Motor neuron (in vitro differentiated cells): ENCODE results near the gene PDLIM3. TPM values are rescaled to one million over a fixed set of nuclear protein-coding genes. Genes with fewer than 3 reads are reported as not detected.
"Not testable (repeated sequence)": the region's sequence is repeated elsewhere in the genome, so short reads cannot be mapped to it uniquely, and the experiment has no call there.

ENCODE experiments used
- ATAC-seq, 8 experiments: fragments of 200-7000 bp; cut with Tn5 transposase; replicated peaks in 6 of 8; 2 replicates each; pipeline ENCODE4 v1.8.0; 2021; ENCODE audit warnings: mild to moderate bottlenecking in 8 of 8, moderate library complexity in 8 of 8
- H3K27ac ChIP-seq, 2 donors: fragments of 250-450 bp; sonication (Bioruptor Pico); 2 replicates each; pipeline ENCODE4 v1.9.0; 2021; ENCODE audit warnings: antibody characterized with exemption in 2 of 2, mild to moderate bottlenecking in 2 of 2, moderate library complexity in 1 of 2
- H3K4me1 ChIP-seq, 2 donors: fragments of 250-450 bp; sonication (Bioruptor Pico); replicated peaks in 1 of 2; 2 replicates each; pipeline ENCODE4 v1.6.1; 2021; ENCODE audit warnings: antibody characterized with exemption in 2 of 2, mild to moderate bottlenecking in 2 of 2, moderate library complexity in 1 of 2
- H3K4me3 ChIP-seq, 5 donors: fragments of 250-450 bp; sonication (Bioruptor Pico); 2 replicates each; pipeline ENCODE4 v1.9.0; 2021; ENCODE audit warnings: antibody characterized with exemption in 5 of 5, mild to moderate bottlenecking in 5 of 5, moderate library complexity in 4 of 5
- WGBS, 10 experiments: fragments of 450-650 bp; shearing (Covaris generic); methylation state at CpG; one replicate each; pipeline ENCODE4 v1.0.0; 2022; 5-methylcytosine and 5-hydroxymethylcytosine counted together
- in situ Hi-C, 9 experiments: fragments of 400-800 bp; cut with MboI; loops; one replicate each; pipeline ENCODE4 v1.15.0; 2021; ENCODE audit warnings: low sequenced_read_pairs in 9 of 9, low pct_unique_long_range_greater_than_20kb in 2 of 9; ENCODE audit not compliant: unreplicated experiment in 9 of 9
- total RNA-seq, 8 experiments: library from RNA; unstranded; fragments of 300-600 nt; gene quantifications; 2 replicates each; pipeline versions ENCODE4 v1.2.3 to v1.2.4, GENCODE V29; 2022

Gene PDLIM3
- total RNA-seq, 8 experiments from 2014 or later = 0.71 to 291 (median 6.1) TPM

- no peak overlapping the region for H3K4me3 ChIP-seq
- H3K4me1 ChIP-seq = peaks cover 6 to 12% of the 10 kb centered on the region in 2 donors
- ATAC-seq = no peak
- H3K27ac ChIP-seq = no peak overlapping the region
- 44 to 100% (median 81%) methylated on average over 1 to 6 of the region's 6 CpGs for WGBS, 10 experiments
- in situ Hi-C loops = no loop called here
These were observed 11.0 kb upstream of the PDLIM3 start for GRCh38 chr4:185546335-185546734.

- in situ Hi-C loops = no loop called here
- Histone ChIP-seq H3K27ac (no peak overlapping the region), H3K4me3 (no peak overlapping the region), H3K4me1 (peaks cover 15 to 27% of the 10 kb centered on the region in 2 donors)
- WGBS, 10 experiments = 25 to 96% (median 87%) methylated on average over 3 to 11 of the region's 14 CpGs; no CpG with 5 or more reads in 1 of the 10 experiments
- ATAC-seq = no peak
These were observed 7.5 kb upstream of the PDLIM3 start for GRCh38 chr4:185542626-185543315.

- in situ Hi-C loops = no loop called here
- WGBS, 10 experiments = 17 to 100% (median 50%) methylated on average over 1 to 8 of the region's 10 CpGs; no CpG with 5 or more reads in 1 of the 10 experiments
- peak overlapping the region; percentile 30 to 37 for H3K27ac ChIP-seq
- ATAC-seq = peak in 5 of 8 experiments; percentile 84 to 92 (median 91)
- no peak overlapping the region for H3K4me3 ChIP-seq
- H3K4me1 ChIP-seq = peaks cover 18 to 28% of the 10 kb centered on the region in 2 donors
These were observed 6.0 kb upstream of the PDLIM3 start for GRCh38 chr4:185541251-185541727.

GRCh38 chr4:185540487-185541120 lies 5.3 kb upstream of the PDLIM3 start:
- peak in 2 of 8 experiments; percentile 2 to 5 for ATAC-seq
- Histone ChIP-seq H3K4me1 (peaks cover 23 to 33% of the 10 kb centered on the region in 2 donors), H3K4me3 (no peak overlapping the region), H3K27ac (peak overlapping the region in 1 of 2 donors; percentile 30)
- in situ Hi-C loops = no loop called here
- 0 to 88% (median 44%) methylated on average over 1 to 3 of the region's 3 CpGs; no CpG with 5 or more reads in 1 of the 10 experiments for WGBS, 10 experiments

- Histone ChIP-seq H3K27ac (no peak overlapping the region), H3K4me1 (peaks cover 23 to 33% of the 10 kb centered on the region in 2 donors), H3K4me3 (no peak overlapping the region)
- in situ Hi-C loops = no loop called here
- ATAC-seq = peak in 1 of 8 experiments; percentile 15
- 53 to 86% (median 76%) methylated on average over 1 to 6 of the region's 8 CpGs for WGBS, 10 experiments
These were observed 4.7 kb upstream of the PDLIM3 start for GRCh38 chr4:185540040-185540439.

GRCh38 chr4:185538806-185539205 lies 3.5 kb upstream of the PDLIM3 start:
- in situ Hi-C loops = no loop called here
- Histone ChIP-seq H3K4me3 (no peak overlapping the region), H3K4me1 (peaks cover 23 to 33% of the 10 kb centered on the region in 2 donors), H3K27ac (no peak overlapping the region)
- ATAC-seq = no peak
- 0 to 88% (median 57%) methylated on average over 1 of the region's 1 CpG; no CpG with 5 or more reads in 4 of the 10 experiments for WGBS, 10 experiments

GRCh38 chr4:185536411-185536709 lies 1.1 kb upstream of the PDLIM3 start:
- ATAC-seq = peak in 3 of 8 experiments; percentile 13 to 28 (median 14)
- Histone ChIP-seq H3K4me1 (peaks cover 23 to 26% of the 10 kb centered on the region in 2 donors), H3K4me3 (no peak overlapping the region), H3K27ac (no peak overlapping the region)
- in situ Hi-C loops = no loop called here
- 0 to 60% (median 50%) methylated on average over 1 to 4 of the region's 4 CpGs; no CpG with 5 or more reads in 2 of the 10 experiments for WGBS, 10 experiments

GRCh38 chr4:185535612-185536410 lies 504 bp upstream of the PDLIM3 start:
- no peak overlapping the region for H3K27ac ChIP-seq
- H3K4me1 ChIP-seq = peaks cover 19 to 21% of the 10 kb centered on the region in 2 donors
- 5 to 100% (median 20%) methylated on average over 1 to 23 of the region's 32 CpGs for WGBS, 10 experiments
- ATAC-seq = no peak
- peak overlapping the region; percentile 58 to 69 (median 63) for H3K4me3 ChIP-seq
- in situ Hi-C loops = no loop called here

- Histone ChIP-seq H3K4me3 (peak overlapping the region; percentile 58 to 69 (median 63)), H3K4me1 (peaks cover 11 to 14% of the 10 kb centered on the region in 2 donors), H3K27ac (no peak overlapping the region)
- in situ Hi-C loops = no loop called here
- 0 to 20% (median 5%) methylated on average over 1 to 8 of the region's 10 CpGs for WGBS, 10 experiments
- ATAC-seq = peak in 1 of 8 experiments; percentile 31
These were observed 819 bp downstream of the PDLIM3 start for GRCh38 chr4:185534511-185534865.

- Histone ChIP-seq H3K4me1 (peaks cover 11 to 14% of the 10 kb centered on the region in 2 donors), H3K4me3 (peak overlapping the region in 1 of 5 donors; percentile 2), H3K27ac (no peak overlapping the region)
- 34 to 100% (median 74%) methylated on average over 1 to 6 of the region's 6 CpGs; no CpG with 5 or more reads in 1 of the 10 experiments for WGBS, 10 experiments
- ATAC-seq = no peak
- in situ Hi-C loops = no loop called here
These were observed 2.4 kb downstream of the PDLIM3 start for GRCh38 chr4:185532795-185533324.

- in situ Hi-C loops = no loop called here
- 43 to 82% (median 73%) methylated on average over 1 to 7 of the region's 7 CpGs for WGBS, 10 experiments
- Histone ChIP-seq H3K4me1 (peaks cover 11 to 14% of the 10 kb centered on the region in 2 donors), H3K4me3 (no peak overlapping the region), H3K27ac (no peak overlapping the region)
- ATAC-seq = no peak
These were observed 3.0 kb downstream of the PDLIM3 start for GRCh38 chr4:185532293-185532692.

- H3K27ac ChIP-seq, H3K4me3 ChIP-seq, in situ Hi-C loops, ATAC-seq: not testable (repeated sequence)
- H3K4me1 ChIP-seq = peaks cover 11 to 14% of the 10 kb centered on the region in 2 donors
- 70 to 100% (median 94%) methylated on average over 1 to 7 of the region's 11 CpGs; no CpG with 5 or more reads in 2 of the 10 experiments for WGBS, 10 experiments
These were observed 3.7 kb downstream of the PDLIM3 start for GRCh38 chr4:185531654-185532053.
